ENCODE data around the gene MACO1.

DNA sequence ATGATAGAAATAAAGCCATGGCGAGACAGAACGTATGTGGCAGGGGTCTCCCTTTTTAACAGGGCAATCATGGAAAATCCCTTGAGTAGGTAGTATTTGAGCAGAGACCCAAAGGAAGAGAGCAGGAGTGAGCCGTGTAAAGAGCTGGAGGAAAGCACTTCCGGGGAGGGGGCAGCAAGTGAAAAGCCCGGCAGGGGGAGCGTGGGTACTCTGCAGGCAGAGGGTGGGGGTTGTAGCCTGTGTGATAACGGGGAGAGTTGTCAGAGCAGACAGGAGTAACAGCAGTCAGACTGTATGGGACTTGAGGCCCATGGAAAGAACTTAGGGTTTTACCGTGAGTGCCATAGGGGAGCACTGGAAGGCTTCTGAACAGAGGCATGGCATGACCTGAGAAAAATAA is 61.6 kb downstream of the MACO1 start:
- TF ChIP-seq BCL11A (IDR thresholded peaks at IDR 0.05; ENCODE audit: low read depth in 2 of 2, low read length in 2 of 2), result no peak
- TF ChIP-seq, protein P1, sequence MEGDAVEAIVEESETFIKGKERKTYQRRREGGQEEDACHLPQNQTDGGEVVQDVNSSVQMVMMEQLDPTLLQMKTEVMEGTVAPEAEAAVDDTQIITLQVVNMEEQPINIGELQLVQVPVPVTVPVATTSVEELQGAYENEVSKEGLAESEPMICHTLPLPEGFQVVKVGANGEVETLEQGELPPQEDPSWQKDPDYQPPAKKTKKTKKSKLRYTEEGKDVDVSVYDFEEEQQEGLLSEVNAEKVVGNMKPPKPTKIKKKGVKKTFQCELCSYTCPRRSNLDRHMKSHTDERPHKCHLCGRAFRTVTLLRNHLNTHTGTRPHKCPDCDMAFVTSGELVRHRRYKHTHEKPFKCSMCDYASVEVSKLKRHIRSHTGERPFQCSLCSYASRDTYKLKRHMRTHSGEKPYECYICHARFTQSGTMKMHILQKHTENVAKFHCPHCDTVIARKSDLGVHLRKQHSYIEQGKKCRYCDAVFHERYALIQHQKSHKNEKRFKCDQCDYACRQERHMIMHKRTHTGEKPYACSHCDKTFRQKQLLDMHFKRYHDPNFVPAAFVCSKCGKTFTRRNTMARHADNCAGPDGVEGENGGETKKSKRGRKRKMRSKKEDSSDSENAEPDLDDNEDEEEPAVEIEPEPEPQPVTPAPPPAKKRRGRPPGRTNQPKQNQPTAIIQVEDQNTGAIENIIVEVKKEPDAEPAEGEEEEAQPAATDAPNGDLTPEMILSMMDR (IDR thresholded peaks at IDR 0.05; ENCODE audit: control extremely low read depth in 1 of 3, insufficient read depth in 1 of 3, low read depth in 1 of 3, low read length in 3 of 3), result no peak
- TF ChIP-seq YY1 (IDR thresholded peaks at IDR 0.05; ENCODE audit: low read depth, low read length), result no peak
- no peak for TF ChIP-seq POLR2AphosphoS5 (IDR thresholded peaks at IDR 0.05; ENCODE audit: low read depth, low read length)
- TF ChIP-seq SUZ12 (IDR thresholded peaks at IDR 0.05; ENCODE audit: low read length), result no peak
- TF ChIP-seq POLR2A (IDR thresholded peaks at IDR 0.05; ENCODE audit: control extremely low read depth in 1 of 2, low read depth in 2 of 2, low read length in 2 of 2), result no peak
- no peak for TF ChIP-seq FOSL1 (IDR thresholded peaks at IDR 0.05; ENCODE audit: insufficient read depth, low read depth, low read length)
- no peak for TF ChIP-seq SP4 (IDR thresholded peaks at IDR 0.05; ENCODE audit: low read length)
- no peak for TF ChIP-seq SP1 (IDR thresholded peaks at IDR 0.05; ENCODE audit: low read depth, low read length)
- no peak for TF ChIP-seq EZH2 (IDR thresholded peaks at IDR 0.05; ENCODE audit: low read depth, low read length, severe bottlenecking)
- TF ChIP-seq RFX5 (IDR thresholded peaks at IDR 0.05; ENCODE audit: borderline replicate concordance, low read depth, low read length), result no peak
